Head of caudate nucleus (tissue), 42 donors: ENCODE results near the gene ZNF22.
A peak's percentile ranks its signal among the peaks of the same experiment; 100 is the strongest.

Source experiments
- DNase-seq, 42 donors: peaks; one replicate each; pipeline versions ENCODE4 v3.0.0 to v3.0.0-alpha.2; 2020 to 2021; ENCODE audit warnings: mixed read lengths in 7 of 42
- intact Hi-C: fragments of 100-400 bp; cut with DNase I; formaldehyde crosslinking; loops from one replicate; pipeline ENCODE4 v1.15.0; 2022

The ZNF22 gene

DNA sequence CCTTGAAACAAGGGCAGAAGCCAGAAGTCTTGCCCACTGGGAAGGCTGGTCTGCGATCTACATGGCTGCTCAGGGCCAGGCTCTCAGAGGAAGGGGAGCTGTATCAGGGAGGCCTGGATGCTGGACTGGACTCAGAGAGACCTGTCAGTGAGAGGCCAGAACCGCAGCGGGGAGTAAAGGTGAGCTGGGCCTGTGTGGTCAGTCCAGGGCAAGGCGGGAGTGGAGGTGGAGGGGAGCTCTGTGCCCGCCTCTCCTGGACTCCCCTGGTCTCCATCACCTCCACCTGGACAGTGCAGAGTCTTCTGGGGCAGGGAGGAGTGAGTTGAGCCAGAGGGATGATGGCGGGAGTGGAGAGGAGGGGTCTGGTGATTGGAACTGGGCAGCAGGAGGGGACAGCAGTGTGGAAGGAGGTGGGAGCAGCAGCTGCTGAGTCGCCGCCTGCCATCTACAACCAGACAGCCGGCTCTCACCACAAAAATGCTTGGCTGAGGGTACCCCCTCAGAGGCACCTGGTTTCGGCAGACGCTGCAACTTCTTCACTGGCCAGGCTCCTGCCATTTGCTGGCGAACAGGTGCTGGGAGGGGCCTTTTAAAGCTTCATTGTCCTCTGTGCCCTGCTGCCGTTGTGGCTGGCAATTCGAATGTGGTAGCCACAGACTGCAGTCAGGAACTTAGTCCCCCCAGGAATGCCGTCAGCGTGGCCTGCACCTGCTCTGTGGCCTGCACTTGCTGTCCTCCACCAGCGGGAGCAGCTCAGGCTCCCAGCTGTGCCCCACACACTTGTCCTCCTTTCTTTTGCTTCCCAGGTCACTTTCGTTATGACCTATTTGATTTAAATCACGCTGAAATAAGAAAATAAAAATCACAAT, 37.6 kb upstream of the ZNF22 start:
- intact Hi-C loops, result no loop called here
- DNase-seq, result peak in 18 of 42 donors; percentile 17 to 76 (median 54)

DNA sequence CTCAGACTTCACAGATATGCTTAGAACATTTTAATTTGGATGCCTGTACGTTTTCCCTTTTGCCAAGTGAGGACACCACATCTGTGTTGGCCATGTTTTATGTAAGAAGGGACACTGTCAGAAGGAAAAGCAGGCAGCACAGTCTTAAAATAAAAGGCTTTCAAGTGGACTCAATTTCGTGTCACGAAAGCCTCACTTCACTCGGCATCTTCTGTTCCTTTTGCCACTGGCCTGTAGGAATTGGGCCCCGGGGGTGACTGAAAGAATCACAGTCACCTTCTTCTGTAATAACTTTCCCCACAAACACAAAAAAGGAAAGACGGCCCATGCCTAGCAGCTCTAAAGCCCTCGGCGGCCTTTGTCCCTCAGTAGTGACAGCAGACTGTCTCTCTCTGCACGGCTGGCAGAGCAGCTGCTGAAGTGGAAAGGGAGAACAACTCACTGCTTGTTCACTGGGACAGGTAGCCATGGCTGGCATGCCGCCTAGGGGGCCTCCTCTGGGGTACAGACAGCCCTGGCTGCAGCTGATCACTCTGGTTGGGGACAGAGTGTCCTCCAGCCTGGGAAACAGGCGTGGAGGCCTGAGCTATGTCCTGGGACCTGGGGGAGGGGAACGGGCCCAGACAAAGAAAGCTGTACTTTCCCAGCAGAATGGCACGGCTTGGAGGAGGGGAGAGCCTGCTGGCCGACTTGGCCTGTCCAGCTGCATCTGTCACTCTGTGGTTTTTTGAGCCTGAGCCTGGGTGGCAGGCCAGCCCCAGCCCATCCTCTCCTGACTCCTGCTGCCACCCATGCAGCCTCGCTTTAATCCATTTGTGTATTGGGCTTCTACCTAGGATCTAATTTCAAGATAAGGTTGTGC, 36.7 kb upstream of the ZNF22 start:
- intact Hi-C loops, result no loop called here
- peak; percentile 86 to 99 (median 95) for DNase-seq

DNA sequence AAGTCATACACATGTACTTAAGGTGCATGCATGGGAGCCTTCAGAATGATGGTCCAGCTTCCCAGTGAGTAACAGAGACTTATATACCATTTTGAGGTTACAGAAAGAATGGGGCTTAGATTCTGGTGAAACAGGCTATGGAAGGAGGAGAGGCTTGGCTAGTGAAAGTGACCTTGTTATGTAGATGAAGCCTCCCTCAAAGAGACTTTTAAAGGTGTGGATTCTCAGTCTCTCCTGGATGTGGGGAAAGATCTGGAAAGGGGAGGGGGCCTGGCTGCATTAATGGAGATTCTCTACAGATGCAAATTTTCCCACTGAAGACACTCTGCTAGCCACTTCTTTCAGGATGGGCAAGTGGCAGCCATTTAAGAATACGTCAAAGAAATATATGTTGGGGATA, 35.6 kb upstream of the ZNF22 start:
- intact Hi-C loops, result no loop called here
- peak in 4 of 42 donors; percentile 5 to 36 (median 8) for DNase-seq

DNA sequence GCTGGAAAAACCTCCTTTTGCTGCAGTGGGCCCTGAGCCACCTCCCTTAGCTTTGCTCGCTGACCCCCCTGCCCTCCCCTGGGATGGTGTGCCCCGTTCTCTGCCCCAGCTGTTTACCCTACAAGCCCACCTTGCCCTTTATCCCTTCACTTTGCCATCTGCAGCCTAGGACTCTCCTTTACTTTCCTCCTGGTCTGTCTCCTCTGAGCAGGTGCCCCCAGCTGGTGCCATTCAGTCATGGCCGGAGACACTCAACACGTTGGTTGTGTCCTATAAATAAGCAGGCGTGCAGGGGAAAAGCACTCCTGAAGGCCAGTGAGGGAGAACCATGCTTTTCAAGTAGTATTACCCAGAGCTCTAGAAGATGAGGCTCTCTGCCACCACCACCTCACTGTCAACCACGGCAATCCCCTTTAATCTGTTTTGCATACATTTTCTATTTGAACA, 35.0 kb upstream of the ZNF22 start:
- intact Hi-C loops, result no loop called here

DNA sequence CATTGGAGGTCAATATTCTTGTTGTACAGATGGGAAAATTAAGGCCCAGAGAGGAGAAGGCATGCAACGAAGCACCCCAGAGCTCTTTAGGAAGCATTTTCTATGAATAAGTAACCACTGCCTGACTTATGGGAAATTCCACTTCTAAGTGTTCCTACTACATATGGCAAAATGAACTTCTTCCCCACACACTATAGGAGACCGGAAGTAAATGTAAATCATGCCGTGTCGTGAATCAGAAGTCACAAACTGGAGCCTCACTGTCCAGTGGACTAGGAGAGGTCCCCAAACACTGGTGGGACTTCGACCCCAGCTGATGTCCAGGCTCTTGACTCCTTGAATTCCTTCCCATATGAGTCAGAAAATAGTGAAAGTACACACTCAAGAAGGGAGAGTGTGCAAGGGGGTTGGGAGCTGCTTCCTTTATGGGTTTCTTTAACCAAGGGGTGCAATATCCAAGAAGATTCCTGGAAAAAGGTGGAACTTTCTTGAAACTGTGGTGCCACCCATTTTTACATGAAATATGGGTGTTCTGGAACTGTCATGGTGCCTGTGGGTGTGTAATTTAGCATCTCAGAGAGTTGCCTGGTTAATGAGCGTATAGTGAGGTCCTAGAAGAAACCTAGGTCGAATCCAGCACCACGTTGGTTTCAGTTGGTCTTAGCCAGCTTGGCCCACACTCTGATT, 34.5 kb upstream of the ZNF22 start:
- peak in 8 of 42 donors; percentile 3 to 40 (median 11) for DNase-seq
- intact Hi-C loops, result no loop called here

More for the DNA sequence above, 35.0 kb upstream of the ZNF22 start:
- peak in 11 of 42 donors; percentile 9 to 57 (median 27) for DNase-seq

DNA sequence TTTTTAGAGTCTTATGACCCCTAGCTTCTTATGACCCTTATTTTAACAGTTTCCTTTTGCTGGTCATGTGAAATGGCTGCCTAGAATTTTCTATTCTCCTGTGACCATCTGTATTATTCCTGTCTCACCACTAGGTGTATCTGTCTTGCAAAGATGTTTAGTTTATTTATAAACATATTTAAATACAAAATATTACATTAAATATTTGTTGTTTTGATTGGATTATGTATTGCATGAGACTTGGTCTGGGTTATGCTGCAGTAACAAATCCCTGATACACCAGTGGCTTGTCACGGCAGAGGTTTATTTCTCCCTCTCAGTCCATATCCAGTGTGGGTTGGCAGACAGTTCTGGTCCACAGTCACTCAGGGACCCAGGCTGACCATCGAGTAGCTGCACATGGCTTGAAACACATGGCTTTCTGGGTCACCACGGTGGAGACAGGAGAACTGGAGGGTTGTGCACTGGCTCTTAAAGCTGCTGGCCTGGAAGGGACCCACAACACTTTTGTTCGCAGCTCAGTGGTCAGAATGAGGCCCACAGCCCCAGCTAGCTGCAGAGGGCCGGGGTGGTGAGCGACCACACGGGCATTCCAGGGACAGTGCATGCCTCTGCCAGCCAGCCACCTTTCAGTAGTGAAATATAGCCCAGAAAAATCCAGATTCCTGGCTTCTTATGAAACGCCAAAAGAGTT, 33.8 kb upstream of the ZNF22 start:
- DNase-seq, result peak in 14 of 42 donors; percentile 7 to 35 (median 18)
- intact Hi-C loops, result no loop called here

DNA sequence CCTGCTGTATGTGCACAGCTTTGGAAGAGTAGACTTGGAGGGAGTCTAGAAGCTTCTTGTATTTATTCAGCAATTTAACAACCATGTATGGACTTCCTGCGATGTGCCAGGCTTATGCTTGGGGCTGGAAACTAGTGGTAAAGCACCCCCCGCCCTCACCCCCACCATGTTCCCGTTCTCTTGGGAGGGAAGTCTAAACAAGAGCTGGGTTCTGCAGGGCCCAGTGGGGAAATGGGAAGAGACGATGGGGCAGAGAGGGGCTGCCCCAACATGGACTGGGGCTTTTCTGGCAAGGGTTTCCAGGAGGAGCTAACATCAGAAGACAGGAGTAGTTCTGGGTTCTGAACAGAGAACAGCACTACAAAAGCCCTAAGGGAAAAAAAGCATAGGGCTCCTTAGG, 33.1 kb upstream of the ZNF22 start:
- peak in 10 of 42 donors; percentile 7 to 47 (median 22) for DNase-seq
- intact Hi-C loops, result no loop called here

DNA sequence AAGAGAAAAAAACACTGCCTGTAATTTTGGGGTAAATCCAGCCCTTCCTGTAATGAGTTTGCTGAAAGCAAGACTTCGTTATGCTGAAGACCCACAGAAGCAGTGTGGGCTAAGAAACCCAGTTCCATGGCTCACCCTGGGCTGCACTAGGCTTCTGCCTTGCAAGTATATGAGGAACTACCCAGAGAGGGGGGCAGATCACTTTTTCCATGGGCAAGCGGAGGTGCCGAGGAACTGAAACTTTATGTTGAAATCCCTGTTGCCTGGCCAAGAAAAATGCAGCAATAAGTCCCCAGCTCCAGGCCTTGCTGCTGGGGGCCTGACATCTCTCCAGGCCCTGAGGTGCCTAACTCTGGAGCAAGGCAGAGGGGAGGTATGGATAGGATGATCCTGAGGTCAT, 32.6 kb upstream of the ZNF22 start:
- intact Hi-C loops, result no loop called here
- peak in 17 of 42 donors; percentile 10 to 72 (median 50) for DNase-seq

DNA sequence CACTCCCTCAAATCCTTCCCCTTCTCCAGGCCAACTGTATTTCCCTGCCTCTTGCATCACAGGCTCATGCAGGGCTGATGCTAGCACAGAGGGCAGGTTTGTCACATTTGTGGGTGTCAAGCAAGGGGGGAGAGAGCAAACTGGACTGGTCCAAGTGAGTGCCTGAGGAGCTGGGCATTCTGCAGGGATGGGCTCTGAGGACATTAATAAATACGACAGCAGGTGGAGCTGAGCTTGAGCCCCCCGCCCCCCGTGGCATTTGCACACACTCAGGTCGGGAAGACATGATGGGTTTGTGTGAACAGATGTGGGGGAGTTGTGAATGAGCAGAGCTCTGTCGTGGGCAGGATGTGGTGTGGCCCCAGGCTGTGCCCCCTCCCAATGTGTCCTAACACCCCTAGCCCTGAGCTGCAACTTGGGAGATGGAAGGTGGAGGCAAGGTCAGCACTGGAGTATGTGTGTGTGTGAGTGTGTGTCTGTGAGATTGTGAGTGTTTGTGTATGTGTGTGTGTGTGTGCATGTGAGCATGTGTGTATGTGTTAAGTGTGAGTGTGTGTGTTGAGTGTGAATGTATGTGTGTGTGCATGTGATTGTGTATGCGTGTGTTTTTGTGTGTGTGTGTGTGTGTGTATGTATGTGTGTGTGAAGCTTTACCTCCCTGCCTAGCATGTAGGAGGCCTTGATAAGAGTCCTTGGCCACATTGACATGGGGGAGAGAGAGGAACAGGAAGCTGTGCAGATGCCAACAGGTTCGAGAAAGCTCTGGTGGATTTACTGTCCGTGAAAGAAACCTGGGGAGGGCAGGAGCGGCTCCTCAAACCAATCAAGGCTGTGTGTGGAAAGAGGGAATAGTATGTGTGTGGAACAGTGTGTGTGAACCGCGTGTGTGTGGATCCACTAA, 32.0 kb upstream of the ZNF22 start:
- DNase-seq, result peak in 7 of 42 donors; percentile 7 to 30 (median 12)
- intact Hi-C loops, result no loop called here

DNA sequence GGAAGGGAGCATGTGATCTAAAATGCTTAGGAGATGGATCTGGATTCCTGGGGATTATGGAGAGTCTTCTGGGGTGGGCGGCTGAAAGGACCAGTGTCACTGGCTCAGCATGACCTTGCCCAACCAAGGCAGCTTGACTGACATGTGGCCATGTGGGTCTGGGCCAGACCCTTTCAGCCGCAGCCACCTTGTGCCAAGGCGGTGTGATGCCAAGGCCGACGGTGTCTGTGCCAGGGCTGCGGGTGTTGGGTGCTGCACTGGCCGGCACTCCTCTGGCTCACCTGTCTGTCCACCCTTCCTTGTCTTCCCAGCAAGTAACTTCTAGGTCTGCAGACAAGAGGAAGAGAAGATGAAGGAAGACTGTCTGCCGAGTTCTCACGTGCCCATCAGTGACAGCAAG, 30.9 kb upstream of the ZNF22 start:
- peak in 5 of 42 donors; percentile 9 to 70 (median 48) for DNase-seq
- intact Hi-C loops, result no loop called here

DNA sequence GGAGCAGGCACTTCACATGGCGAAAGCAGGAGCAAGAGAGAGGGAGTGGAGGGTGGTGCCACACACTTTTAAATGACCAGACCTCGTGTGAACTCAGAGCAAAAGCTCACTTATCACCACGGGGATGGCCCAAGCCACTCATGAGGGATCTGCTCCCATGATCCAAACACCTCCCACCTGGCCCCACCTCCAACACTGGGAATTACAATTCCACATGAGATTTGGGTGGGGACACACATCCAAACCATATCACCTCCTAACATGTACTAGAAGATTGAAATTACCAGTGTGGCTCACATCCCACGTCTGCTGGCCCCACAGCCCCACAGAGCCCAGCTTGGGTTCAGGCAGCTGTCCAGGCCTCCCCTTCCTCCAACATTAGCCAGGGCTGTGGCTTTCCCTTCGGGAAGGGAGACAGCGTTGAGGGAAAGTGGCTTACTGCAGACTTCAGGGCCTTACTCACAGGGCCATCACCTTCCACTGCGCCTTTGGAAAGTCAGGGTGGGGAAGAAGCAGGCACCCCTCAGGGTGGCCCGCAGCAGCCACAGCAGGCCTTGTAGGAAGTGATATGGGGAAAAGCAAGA, 29.8 kb upstream of the ZNF22 start:
- intact Hi-C loops, result no loop called here
- DNase-seq, result peak in 2 of 42 donors; percentile 3 to 30

DNA sequence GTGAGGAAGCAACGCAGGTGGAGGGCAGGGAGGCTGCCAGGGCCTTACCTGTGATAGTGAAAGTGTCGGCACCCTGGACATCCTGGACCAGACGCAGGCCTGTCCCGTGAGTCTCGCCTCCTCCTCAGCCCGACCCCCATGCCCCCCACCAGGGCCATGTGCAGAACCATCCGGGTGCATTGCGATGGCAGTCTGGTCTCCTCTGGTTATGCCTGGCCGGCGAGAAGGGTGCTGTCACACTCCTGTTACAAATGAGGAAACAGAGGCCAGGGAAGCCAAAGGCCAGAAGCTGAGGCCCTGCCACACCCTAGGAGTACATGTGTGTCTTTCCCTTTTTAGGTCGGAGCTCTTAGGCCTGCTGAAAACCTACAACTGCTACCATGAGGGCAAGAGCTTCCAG, 29.3 kb upstream of the ZNF22 start:
- intact Hi-C loops, result no loop called here
- DNase-seq, result no peak

DNA sequence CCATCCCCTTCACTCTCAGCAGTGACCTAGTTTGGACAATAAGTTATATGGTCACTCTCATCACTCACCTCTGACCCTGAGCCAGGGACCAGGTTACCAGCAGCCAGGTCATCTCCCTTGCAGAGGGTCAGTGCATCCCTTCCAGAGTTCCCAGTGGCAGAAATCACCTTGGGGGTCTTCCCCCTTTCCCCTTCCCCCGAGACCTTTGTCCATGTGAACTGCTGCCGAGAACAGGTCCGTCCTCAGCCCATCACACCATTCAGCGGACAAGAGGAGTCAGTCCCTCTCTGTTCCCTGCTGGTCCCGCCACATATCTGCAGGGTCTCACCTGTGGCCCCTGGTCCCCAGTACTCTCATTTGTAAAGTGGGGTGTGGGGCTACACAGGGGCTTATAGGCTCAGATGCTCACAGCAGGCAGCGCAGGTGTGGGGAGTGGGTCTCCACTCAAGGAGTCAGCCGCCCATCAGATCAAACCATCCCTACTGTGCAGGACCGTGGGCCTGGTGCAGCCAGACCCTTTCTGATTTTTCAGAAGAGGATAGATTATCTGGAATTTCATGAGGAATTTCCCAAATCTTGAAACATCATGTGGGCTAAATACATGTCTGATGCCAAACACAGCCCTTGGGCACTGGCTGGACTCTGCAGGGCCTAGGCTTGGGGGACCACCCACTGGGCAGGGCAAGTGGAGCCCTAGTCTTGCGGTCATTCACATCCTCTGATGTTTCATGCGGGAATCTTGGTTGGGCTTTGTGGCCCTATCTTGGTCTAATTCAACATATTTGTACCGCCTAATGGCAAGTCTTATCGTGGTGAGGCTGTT, 28.6 kb upstream of the ZNF22 start:
- peak in 1 of 42 donors; percentile 29 for DNase-seq
- intact Hi-C loops, result no loop called here

DNA sequence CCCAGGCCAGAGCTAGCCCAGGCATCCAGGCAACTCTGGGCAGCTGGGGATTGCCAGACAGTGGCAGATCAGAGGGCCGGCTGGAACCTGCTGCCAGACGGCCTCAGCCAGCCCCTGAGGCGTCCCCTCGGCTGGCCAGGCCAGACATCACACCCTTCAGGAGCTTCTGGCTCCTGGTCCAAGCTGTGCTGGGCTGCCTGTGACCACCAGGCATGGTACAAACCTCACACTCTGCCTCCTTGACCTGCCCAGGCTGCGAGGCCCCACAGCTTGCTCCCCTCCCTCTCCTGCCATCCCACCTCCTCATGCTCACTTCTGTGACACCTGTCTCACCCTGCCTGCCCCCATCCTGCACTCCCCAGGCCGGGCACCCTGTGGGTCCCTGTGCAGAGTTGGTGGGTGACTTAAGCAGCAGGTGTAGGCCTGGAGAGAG, 27.8 kb upstream of the ZNF22 start:
- peak in 1 of 42 donors; percentile 24 for DNase-seq
- intact Hi-C loops, result no loop called here

DNA sequence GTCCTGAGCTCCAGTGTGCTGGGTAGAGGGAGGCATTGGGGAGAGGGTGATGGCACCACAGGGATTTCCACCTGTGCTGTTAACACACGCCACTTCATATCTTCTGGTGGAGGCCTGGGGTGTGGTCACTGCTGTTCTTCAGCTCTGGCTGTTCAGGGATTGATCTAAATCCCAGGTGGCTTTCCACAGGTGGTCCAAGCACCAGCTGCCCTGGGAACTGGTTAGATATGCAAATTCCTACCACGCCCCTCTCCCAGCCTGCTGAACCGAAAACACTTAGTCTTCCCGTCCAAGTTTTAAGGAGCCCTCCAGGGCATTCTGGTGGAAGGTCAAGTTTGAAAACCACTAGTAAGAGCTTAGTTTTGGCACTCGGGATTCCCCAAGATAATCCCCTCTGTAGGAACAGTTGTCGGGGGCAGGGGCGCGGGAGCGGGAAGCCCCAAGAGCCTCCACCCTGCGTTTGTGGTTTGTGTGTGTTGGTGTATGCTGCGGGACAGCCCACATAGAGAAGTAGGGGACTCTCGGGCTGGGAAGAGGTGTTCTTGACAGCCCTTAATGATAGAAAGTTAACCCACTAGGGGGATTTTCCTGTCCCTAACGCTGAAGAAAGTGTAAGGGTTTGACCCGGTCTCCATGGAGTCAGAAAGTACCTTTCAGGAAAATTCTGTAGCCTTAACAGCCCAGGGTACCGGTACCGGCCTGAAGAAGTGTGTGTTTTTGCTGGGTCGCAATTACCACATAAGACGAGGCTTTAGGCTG, 27.2 kb upstream of the ZNF22 start:
- intact Hi-C loops, result no loop called here
- peak in 1 of 42 donors; percentile 28 for DNase-seq
